DOHH2 (cell line): ENCODE measurements around the gene GGCT.
"Not testable (repeated sequence)": the region's sequence is repeated elsewhere in the genome, so short reads cannot be mapped to it uniquely, and the experiment has no call there.

Source experiments
- H3F3A ChIP-seq: fragments of 200-600 bp; sonication (generic), shearing (Covaris generic); 2 replicates; pipeline ENCODE4 v1.6.0; 2016; ENCODE audit warnings: antibody characterized with exemption, mild to moderate bottlenecking; ENCODE audit not compliant: control insufficient read depth, insufficient read depth
- H3K27ac ChIP-seq: fragments of 200-600 bp; sonication (generic); 2 replicates; pipeline ENCODE4 v1.5.1; 2014; ENCODE audit warnings: low read depth, mild to moderate bottlenecking, low read length, moderate library complexity
- H3K27me3 ChIP-seq: fragments of 200-600 bp; sonication (generic); 2 replicates; pipeline ENCODE4 v1.6.1; 2014; ENCODE audit warnings: mild to moderate bottlenecking, low read length, mixed read lengths; ENCODE audit not compliant: control insufficient read depth
- H3K36me3 ChIP-seq: fragments of 200-600 bp; sonication (generic); 2 replicates; pipeline ENCODE4 v1.6.1; 2014; ENCODE audit warnings: mild to moderate bottlenecking, low read length, moderate library complexity, mixed read lengths; ENCODE audit not compliant: control insufficient read depth
- H3K4me1 ChIP-seq: fragments of 200-600 bp; sonication (generic); 2 replicates; pipeline ENCODE4 v1.6.1; 2014; ENCODE audit warnings: mild to moderate bottlenecking, low read length, mixed read lengths; ENCODE audit not compliant: control insufficient read depth
- H3K4me2 ChIP-seq: fragments of 200-600 bp; sonication (generic); 2 replicates; pipeline ENCODE4 v1.6.0; 2014; ENCODE audit warnings: mild to moderate bottlenecking, low read length, moderate library complexity
- H3K4me3 ChIP-seq: fragments of 200-600 bp; sonication (generic); 2 replicates; pipeline ENCODE4 v1.5.1; 2014; ENCODE audit warnings: mild to moderate bottlenecking, low read length, mixed read lengths
- H3K79me2 ChIP-seq: fragments of 200-600 bp; sonication (generic); 2 replicates; pipeline ENCODE4 v1.6.1; 2014; ENCODE audit warnings: mild to moderate bottlenecking, low read length, mixed read lengths; ENCODE audit not compliant: control insufficient read depth
- H3K9me2 ChIP-seq: fragments of 200-600 bp; sonication (generic); replicated peaks from 2 replicates; pipeline ENCODE4 v1.6.1; 2014; ENCODE audit warnings: mild to moderate bottlenecking, low read length, mixed read lengths; ENCODE audit not compliant: control insufficient read depth
- H3K9me3 ChIP-seq: fragments of 200-600 bp; sonication (generic); 2 replicates; pipeline ENCODE4 v1.6.1; 2014; ENCODE audit warnings: antibody characterized with exemption, low read length, mixed read lengths; ENCODE audit not compliant: control insufficient read depth, insufficient read depth
- H4K20me1 ChIP-seq: fragments of 200-600 bp; sonication (generic); 2 replicates; pipeline ENCODE4 v1.6.0; 2014; ENCODE audit warnings: low read depth, mild to moderate bottlenecking, antibody characterized with exemption, low read length, moderate library complexity; ENCODE audit not compliant: control insufficient read depth, insufficient read depth
- EZH2phosphoT487 ChIP-seq: fragments of 200-600 bp; sonication (generic); IDR thresholded peaks from 2 replicates; pipeline ENCODE4 v1.6.1; 2017; ENCODE audit warnings: borderline replicate concordance, mild to moderate bottlenecking, antibody characterized with exemption, low read length, moderate library complexity, mixed read lengths
- TF ChIP-seq, protein P1 (sequence below): fragments of 200-600 bp; sonication (generic); IDR thresholded peaks from one replicate; pipeline ENCODE4 v1.5.1; 2014; ENCODE audit warnings: antibody characterized with exemption, mild to moderate bottlenecking, low read depth, low read length; ENCODE audit not compliant: poor library complexity, severe bottlenecking

The GGCT gene

DNA sequence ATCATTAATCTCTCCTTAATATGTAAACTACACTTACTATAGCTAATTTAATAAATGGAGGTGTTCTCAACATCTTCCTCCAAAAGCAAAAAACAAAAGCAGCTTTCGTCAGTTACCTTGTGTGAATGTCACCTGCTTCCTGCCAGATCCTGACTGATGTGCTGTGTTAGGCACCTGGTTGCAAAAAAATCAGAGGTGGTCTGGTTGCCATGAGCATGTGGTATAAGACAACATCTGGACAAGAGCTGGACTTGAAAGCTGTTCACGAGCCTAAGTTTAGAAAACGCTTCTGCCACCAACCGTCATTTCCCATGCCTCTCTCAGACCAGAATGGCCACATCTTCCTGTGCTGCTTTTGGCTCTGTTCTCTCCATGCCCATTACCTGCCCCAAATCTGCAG lies 42.0 kb upstream of the GGCT start:
- Histone ChIP-seq H3K27me3 (no peaks in the 10 kb centered on the region), H3K9me2 (no peaks in the 10 kb centered on the region), H3K4me3 (no peak overlapping the region)

DNA sequence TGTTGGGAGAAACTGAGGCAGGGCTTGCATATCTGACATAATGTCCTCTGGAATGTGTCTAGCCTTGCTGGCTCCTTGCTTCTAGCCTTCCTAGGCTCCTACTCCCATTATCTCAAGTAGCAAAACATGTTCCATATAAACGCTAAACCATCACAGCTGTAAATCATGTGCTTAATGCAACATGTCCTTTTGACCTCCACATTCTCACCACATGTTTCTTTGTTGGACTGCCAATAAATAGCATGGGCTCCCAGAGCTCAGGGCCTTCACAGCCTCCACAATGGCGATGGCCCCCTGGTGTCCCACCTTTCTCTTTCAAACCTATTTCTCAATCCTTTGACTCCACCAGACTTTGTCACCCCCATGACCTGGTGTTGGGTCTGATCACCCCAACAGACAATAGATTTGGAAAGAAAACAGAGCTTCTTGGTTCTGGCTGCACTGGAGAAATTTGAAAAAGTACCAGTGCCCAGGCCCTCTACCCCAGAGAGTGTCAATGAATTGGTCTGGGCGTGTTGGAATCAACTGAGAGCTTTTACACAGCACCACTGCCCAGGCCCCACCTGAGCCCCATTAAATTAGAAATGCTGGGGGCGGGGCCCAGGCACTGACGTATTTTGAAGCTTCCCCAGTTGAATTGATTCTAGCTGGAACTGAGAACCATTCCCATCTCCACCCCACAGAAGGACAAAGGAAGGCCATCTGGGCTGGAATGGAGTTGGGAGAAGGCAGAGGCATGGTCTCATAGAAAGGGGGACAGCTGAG lies 41.3 kb upstream of the GGCT start:
- Histone ChIP-seq H3K36me3 (no peaks in the 10 kb centered on the region), H3F3A (no peaks in the 10 kb centered on the region), H3K4me3 (no peak overlapping the region), H3K27ac (no peak overlapping the region), H3K79me2 (no peaks in the 10 kb centered on the region), H3K4me2 (no peak overlapping the region), H3K4me1 (peaks cover 2% of the 10 kb centered on the region), H3K27me3 (no peaks in the 10 kb centered on the region), H4K20me1 (no peaks in the 10 kb centered on the region), H3K9me2 (no peaks in the 10 kb centered on the region), H3K9me3 (no peaks in the 10 kb centered on the region)
- no peak for TF ChIP-seq EZH2phosphoT487
- TF ChIP-seq, protein P1, sequence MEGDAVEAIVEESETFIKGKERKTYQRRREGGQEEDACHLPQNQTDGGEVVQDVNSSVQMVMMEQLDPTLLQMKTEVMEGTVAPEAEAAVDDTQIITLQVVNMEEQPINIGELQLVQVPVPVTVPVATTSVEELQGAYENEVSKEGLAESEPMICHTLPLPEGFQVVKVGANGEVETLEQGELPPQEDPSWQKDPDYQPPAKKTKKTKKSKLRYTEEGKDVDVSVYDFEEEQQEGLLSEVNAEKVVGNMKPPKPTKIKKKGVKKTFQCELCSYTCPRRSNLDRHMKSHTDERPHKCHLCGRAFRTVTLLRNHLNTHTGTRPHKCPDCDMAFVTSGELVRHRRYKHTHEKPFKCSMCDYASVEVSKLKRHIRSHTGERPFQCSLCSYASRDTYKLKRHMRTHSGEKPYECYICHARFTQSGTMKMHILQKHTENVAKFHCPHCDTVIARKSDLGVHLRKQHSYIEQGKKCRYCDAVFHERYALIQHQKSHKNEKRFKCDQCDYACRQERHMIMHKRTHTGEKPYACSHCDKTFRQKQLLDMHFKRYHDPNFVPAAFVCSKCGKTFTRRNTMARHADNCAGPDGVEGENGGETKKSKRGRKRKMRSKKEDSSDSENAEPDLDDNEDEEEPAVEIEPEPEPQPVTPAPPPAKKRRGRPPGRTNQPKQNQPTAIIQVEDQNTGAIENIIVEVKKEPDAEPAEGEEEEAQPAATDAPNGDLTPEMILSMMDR: no peak

More for the DNA sequence above, 42.0 kb upstream of the GGCT start:
- H3K27ac ChIP-seq: no peak overlapping the region
- H3K4me1 ChIP-seq: peaks cover 7% of the 10 kb centered on the region
- H3K36me3 ChIP-seq: no peaks in the 10 kb centered on the region
- H3F3A ChIP-seq: no peaks in the 10 kb centered on the region
- H3K9me3 ChIP-seq: no peaks in the 10 kb centered on the region
- TF ChIP-seq, protein P1: no peak
- no peak for TF ChIP-seq EZH2phosphoT487
- no peaks in the 10 kb centered on the region for H4K20me1 ChIP-seq
- H3K79me2 ChIP-seq: no peaks in the 10 kb centered on the region
- H3K4me2 ChIP-seq: no peak overlapping the region

DNA sequence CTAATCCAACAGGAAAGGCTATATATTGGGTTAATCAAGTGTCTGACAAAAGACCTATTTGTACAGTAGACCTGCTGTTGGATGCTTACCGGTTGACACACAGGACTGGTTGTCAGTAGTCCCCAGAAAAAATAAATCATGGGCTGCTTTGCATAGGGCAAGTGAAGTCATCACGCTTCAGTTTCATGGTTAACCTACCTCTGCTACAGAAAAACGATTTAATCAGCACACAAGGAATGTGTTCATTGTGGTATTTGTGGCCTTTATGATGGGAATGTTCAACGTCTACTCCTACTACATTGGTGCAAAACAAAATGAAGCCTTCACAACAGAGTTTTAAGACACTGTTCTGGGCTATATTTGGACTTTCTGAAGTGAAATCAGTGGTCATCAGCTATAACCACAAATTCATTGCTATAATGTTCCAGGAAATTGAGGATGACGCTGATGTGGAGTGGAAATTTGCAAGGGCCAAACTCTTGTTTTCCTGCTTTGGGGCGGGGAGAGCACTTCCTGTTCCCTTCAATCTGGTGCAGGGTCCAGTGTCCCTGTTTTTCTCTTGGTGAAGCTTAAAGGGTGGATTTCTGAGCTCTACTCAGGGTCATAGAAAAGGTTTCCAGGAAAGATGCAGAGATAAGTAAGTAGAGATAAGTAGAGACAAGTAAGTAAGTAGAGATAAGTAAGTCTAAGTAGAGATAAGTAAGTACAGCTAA lies 39.3 kb upstream of the GGCT start:
- no peak overlapping the region for H3K4me3 ChIP-seq
- H3K9me3 ChIP-seq: no peaks in the 10 kb centered on the region
- H3K79me2 ChIP-seq: no peaks in the 10 kb centered on the region
- H3K9me2 ChIP-seq: no peaks in the 10 kb centered on the region
- no peaks in the 10 kb centered on the region for H3F3A ChIP-seq
- H3K4me1 ChIP-seq: no peaks in the 10 kb centered on the region
- no peaks in the 10 kb centered on the region for H4K20me1 ChIP-seq
- H3K4me2 ChIP-seq: no peak overlapping the region
- H3K36me3 ChIP-seq: no peaks in the 10 kb centered on the region
- no peaks in the 10 kb centered on the region for H3K27me3 ChIP-seq
- no peak overlapping the region for H3K27ac ChIP-seq
- TF ChIP-seq EZH2phosphoT487: no peak
- TF ChIP-seq, protein P1: no peak

DNA sequence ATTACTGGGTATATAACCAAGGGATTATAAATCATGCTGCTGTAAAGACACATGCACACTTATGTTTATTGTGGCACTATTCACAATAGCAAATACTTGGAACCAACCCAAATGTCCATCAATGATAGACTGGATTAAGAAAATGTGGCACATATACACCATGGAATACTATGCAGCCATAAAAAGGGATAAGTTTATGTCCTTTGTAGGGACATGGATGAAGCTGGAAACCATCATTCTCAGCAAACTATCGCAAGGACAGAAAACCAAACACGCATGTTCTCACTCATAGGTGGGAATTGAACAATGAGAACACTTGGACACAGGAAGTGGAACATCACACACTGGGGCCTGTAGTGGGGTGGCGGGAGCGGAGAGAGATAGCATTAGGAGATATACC lies 38.5 kb upstream of the GGCT start:
- not testable (repeated sequence) for H4K20me1 ChIP-seq, H3K36me3 ChIP-seq, H3K9me2 ChIP-seq, H3K4me1 ChIP-seq, H3K27me3 ChIP-seq, H3K4me2 ChIP-seq, H3K4me3 ChIP-seq, H3K79me2 ChIP-seq, H3K27ac ChIP-seq, H3F3A ChIP-seq, H3K9me3 ChIP-seq
